ENCODE data around the gene FOXE3. TPM values are rescaled to one million over a fixed set of nuclear protein-coding genes. Genes with fewer than 3 reads are reported as not detected.

The FOXE3 gene
- total and polyA plus RNA-seq, 2 donors from 2014 or later = 0.19 TPM; not detected in 1

- Histone ChIP-seq H3K4me3 (ENCODE audit: low read length in 3 of 3) (peak overlapping the region in 2 of 3 donors; percentile 35 to 37), H3K9me3 (ENCODE audit: control insufficient read depth in 2 of 3, insufficient read depth in 1 of 3, low read length in 3 of 3) (no peaks in the 10 kb centered on the region), H3K4me1 (ENCODE audit: control insufficient read depth in 2 of 3, insufficient read depth in 2 of 3, low read depth in 1 of 3, low read length in 3 of 3) (peaks cover 0 to 3% (median 0%) of the 10 kb centered on the region in 3 donors), H3K27ac (ENCODE audit: low read depth in 2 of 2, low read length in 2 of 2) (no peak overlapping the region), H3K27me3 (ENCODE audit: control insufficient read depth, insufficient read depth, low read length) (peaks cover 41% of the 10 kb centered on the region), H3K9ac (ENCODE audit: low read length in 3 of 3) (peak overlapping the region in 1 of 3 donors; percentile 20), H3K36me3 (ENCODE audit: control insufficient read depth in 2 of 3, insufficient read depth in 3 of 3, low read length in 3 of 3) (no peaks in the 10 kb centered on the region)
- FAIRE-seq (no peak), DNase-seq (peak in 1 of 5 donors; percentile 61)
- intact Hi-C loops (cut with DNase I) = loop anchor here (10.0 kb wide), 1 partner anchor 71 kb away; no protein-coding TSS in a partner anchor
- no peak for TF ChIP-seq CTCF (IDR thresholded peaks at IDR 0.05; ENCODE audit: borderline replicate concordance, extremely low read depth, insufficient read depth)
Measured at GRCh38 chr1:47444297-47444561, 28.1 kb downstream of the FOXE3 start.

- H3K27me3 ChIP-seq (ENCODE audit: control insufficient read depth, insufficient read depth, low read length) = peaks cover 39% of the 10 kb centered on the region
Measured at GRCh38 chr1:47444562-47445465, 28.7 kb downstream of the FOXE3 start.

GRCh38 chr1:47445823-47446550 lies 29.9 kb downstream of the FOXE3 start:
- intact Hi-C loops (cut with DNase I) = loop anchor here (10.0 kb wide), 1 partner anchor 69 kb away; no protein-coding TSS in a partner anchor
- Histone ChIP-seq H3K4me3 (ENCODE audit: low read length in 3 of 3) (no peak overlapping the region), H3K9ac (ENCODE audit: low read length in 3 of 3) (no peak overlapping the region), H3K27ac (ENCODE audit: low read depth in 2 of 2, low read length in 2 of 2) (no peak overlapping the region), H3K36me3 (ENCODE audit: control insufficient read depth in 2 of 3, insufficient read depth in 3 of 3, low read length in 3 of 3) (no peaks in the 10 kb centered on the region), H3K9me3 (ENCODE audit: control insufficient read depth in 2 of 3, insufficient read depth in 1 of 3, low read length in 3 of 3) (no peaks in the 10 kb centered on the region), H3K4me1 (ENCODE audit: control insufficient read depth in 2 of 3, insufficient read depth in 2 of 3, low read depth in 1 of 3, low read length in 3 of 3) (peaks cover 0 to 3% (median 0%) of the 10 kb centered on the region in 3 donors), H3K27me3 (ENCODE audit: control insufficient read depth, insufficient read depth, low read length) (peaks cover 35% of the 10 kb centered on the region)
- no peak for TF ChIP-seq CTCF (IDR thresholded peaks at IDR 0.05; ENCODE audit: borderline replicate concordance, extremely low read depth, insufficient read depth)
- DNase-seq = no peak
- FAIRE-seq = no peak

More at GRCh38 chr1:47444562-47445465, 28.7 kb downstream of the FOXE3 start:
- no peaks in the 10 kb centered on the region for H3K9me3 ChIP-seq (ENCODE audit: control insufficient read depth in 2 of 3, insufficient read depth in 1 of 3, low read length in 3 of 3)
- peak overlapping the region in 1 of 3 donors; percentile 20 for H3K9ac ChIP-seq (ENCODE audit: low read length in 3 of 3)
- intact Hi-C loops (cut with DNase I) = loop anchor here (10.0 kb wide), 1 partner anchor 70 kb away; no protein-coding TSS in a partner anchor
- FAIRE-seq (no peak), DNase-seq (peak in 4 of 5 donors; percentile 52 to 74 (median 60))
- no peak for TF ChIP-seq CTCF (IDR thresholded peaks at IDR 0.05; ENCODE audit: borderline replicate concordance, extremely low read depth, insufficient read depth)
- H3K4me3 ChIP-seq (ENCODE audit: low read length in 3 of 3) = peak overlapping the region in 2 of 3 donors; percentile 35 to 37
- H3K27ac ChIP-seq (ENCODE audit: low read depth in 2 of 2, low read length in 2 of 2) = no peak overlapping the region
- peaks cover 0 to 3% (median 0%) of the 10 kb centered on the region in 3 donors for H3K4me1 ChIP-seq (ENCODE audit: control insufficient read depth in 2 of 3, insufficient read depth in 2 of 3, low read depth in 1 of 3, low read length in 3 of 3)
- no peaks in the 10 kb centered on the region for H3K36me3 ChIP-seq (ENCODE audit: control insufficient read depth in 2 of 3, insufficient read depth in 3 of 3, low read length in 3 of 3)

All from kidney (tissue), 14 donors.